ENCODE data around the gene DDHD1.

Gene DDHD1

DNA sequence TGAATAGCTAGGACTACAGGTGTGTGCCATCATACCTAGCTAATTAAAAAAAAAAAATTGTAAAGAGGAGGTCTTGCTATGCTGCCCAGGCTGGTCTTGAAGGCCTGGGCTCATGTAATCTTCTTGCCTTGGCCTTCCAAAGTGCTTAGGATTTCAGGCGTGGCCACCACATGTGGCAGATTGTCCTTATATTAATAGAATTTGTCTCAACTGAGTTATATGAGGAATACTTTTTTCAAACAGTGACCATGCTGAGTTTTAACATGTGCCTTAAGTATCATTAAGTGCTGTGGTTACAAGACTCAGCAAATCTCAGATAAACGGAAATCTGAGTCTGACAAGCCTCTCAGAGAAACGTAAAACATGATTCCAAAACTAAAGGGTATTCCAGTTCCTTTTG is 119.1 kb downstream of the DDHD1 start:
- no peak for DNase-seq (ENCODE audit: low read depth, low spot score)

DNA sequence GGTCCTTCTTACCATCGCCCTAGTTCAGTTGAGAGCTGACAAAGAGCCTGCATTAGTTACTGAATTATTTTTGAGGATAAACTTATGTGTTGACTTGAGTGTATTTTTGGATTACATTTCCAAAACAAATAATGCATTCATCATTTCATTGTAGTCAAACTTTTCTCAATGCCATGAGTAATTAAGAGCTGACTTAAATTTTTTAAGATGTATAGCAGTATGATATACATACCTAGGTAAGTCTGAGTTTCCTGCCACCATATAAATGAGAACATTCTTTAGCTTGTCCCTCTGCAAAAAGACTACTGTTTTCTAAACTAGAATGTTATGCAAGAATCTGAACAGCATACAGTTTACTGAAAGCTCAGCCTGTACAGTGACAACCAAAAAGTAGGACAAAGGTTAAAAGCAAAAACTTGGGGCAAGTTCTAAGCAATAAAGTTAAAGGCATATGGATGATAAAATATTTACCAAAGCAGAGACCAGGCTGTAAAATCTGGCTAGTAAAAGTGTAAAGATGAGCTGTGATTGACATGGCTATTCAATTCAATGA is 120.2 kb downstream of the DDHD1 start:
- no peak for DNase-seq (ENCODE audit: low read depth, low spot score)

DNA sequence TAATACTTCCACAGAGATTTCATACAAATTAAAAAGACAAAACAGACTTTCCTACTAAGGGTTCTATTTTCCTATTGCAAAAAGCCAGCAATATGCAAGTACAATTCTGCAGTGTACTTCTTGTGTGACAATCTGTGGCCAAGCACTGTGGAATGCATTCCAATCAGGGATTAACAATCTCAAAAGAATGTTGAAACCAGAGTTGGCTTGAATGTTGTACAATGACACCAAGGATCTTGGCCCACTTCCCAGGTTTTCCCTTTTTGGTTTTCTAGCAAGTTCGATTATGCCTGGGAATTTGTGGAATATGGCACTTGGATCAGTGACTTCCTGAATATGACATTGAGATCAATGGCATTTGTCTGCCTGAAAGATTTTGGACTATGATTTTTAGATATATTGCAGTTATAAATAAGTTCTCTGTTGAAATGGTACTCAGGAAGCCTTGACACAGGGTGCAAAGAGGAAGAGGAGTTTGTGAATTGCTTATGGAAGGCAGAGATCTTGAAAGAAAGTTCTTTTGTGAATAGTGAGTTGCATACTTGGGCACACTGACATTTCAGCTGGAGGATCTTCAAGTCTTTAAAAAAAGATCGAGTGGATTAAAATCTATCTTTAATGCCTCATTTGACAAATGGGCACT is 120.8 kb downstream of the DDHD1 start:
- no peak for DNase-seq (ENCODE audit: low read depth, low spot score)

DNA sequence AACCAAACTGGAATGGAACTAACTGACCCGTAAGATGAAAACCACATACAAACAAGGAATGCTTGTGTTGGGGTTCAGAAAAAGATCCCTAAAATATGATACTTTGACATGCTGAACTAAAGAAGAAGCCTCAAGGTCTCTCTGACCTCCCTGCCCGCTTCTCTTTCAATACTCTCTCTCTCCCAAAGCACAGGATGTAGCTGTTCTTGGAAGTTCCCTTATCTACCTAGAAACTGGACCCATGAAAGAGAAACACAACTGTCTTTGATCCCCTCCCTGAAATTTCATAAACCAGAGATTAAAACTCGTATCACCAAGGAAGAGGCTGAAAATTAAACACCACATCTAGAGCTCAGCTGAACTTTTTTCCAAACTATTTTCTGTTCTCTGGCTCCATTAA is 125.6 kb downstream of the DDHD1 start:
- DNase-seq (ENCODE audit: low read depth, low spot score) = no peak

DNA sequence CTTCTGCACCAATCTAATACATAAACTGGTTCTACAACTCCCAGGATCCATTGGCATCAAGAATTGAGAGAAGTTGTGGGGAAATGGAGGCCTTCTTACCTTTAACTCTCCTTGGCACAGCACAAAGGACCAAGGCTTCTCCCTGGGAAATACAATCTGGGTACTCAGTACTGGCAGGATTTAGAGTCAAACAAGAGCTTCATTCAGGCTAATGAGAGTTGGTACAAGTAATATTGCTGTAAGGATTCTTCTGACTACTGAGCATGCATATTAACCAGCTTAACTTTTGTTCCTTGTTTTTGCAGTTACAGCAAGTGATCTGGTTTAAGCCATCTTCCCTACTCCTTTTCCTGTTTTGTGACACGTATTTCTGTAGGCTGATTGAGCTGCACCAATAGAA is 126.1 kb downstream of the DDHD1 start:
- no peak for DNase-seq (ENCODE audit: low read depth, low spot score)

DNA sequence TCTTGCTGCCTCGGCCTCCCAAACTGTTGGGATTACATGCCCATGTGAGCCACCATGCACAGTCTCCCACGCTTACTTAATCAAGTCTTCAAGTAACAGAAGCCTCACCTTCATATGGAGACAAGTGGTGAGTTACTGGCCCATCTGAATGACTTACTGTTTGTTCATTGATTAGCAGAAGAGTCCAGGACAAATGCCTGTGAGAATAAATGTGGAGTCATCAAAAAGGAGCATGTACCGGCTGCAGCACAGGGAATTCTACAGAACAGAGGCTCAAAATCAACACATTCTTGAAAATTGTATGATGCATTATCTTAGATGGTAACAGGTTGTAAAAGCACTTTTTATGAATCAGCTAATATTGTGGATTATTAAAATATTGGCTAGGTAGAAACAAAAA is 129.8 kb downstream of the DDHD1 start:
- DNase-seq (ENCODE audit: low read depth, low spot score) = no peak

DNA sequence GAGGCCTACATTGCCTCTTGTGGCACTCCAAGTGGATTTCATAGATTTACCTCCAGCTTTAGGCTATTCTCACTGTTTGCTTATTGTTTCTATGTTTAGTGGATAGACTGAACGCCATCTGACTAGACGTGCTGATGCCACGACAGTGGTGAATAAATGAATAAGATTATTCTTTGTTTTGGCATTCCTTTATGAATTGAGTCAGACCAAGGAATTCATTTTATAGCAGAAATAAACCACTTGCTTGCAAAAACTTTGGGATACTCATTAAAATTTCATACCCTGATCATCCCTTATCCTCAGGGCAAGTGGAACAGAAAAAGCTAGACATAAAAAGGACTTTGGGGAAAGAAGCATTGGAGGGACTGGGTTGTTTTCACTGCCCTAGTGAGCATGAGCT is 130.5 kb downstream of the DDHD1 start:
- no peak for DNase-seq (ENCODE audit: low read depth, low spot score)

DNA sequence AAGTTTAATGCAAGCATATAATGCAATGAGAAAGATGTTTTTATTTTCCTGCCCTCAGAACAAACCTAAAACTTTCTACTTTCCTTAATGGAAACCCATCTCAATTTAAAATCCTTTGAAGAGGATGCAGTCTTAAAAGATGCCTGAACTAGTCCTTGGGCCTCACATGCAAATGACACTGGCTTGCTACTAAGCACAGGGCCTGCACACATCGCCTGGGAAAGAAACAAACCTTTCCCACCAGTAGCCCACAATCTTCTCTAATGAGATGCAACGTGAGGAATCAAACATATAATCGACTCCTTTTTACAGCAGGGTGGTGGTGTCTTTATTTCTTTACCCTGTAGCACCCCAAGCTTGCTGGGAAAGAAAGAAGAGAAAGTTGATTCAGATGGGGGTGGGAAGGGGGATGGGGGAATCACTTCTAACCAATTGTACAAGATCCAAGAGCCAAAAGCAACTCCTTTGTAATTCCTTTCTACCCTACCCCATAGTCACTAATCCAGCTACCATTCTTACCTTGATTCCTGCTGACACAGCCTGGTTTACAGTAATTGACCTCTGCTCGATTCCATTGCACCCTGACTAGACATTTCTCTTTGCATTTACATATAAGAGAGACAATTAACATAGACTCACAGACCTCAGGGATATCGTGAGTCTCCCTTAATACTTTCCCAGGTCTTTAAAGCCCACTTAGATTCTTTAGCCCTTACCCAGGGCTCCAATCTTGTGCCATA is 132.8 kb downstream of the DDHD1 start:
- no peak for DNase-seq (ENCODE audit: low read depth, low spot score)

DNA sequence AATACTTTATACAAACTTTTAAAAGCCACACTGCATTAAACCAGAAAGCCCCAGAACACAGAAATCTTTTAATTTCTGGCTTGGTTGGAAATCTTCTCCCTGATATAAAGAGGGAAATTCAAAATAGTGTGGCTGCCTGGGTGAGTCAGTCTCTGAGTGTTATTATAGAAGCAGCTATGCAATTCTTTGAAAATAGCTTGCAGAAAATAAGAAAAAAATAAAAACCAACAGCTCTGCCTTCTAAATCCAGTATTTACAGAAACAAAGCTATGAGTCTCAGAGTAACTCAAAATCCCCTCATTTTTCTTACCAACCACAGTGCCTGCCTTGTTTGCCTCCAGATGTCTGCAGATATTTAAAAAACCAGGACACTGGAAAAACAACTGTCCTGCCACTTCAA is 133.7 kb downstream of the DDHD1 start:
- DNase-seq (ENCODE audit: low read depth, low spot score) = no peak

DNA sequence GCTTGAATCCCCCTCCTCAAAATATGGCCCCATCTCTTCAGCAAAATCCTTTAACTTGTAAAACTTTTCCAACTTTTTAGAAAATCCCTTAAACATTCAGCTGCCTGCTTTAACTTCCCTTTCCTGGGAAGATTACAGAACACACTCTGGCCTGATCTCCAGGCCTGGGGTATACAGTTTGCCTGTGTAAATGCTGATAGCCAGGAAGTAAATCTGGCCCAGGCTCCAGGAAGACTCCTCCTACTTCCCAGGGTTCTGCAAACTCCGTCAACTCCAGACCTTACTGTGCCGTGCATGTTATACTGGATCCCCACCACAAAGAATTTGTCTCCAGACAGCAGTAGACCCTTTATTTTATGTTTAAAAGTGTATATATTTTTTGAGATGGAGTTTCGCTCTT is 135.3 kb downstream of the DDHD1 start:
- DNase-seq (ENCODE audit: low read depth, low spot score) = no peak

DNA sequence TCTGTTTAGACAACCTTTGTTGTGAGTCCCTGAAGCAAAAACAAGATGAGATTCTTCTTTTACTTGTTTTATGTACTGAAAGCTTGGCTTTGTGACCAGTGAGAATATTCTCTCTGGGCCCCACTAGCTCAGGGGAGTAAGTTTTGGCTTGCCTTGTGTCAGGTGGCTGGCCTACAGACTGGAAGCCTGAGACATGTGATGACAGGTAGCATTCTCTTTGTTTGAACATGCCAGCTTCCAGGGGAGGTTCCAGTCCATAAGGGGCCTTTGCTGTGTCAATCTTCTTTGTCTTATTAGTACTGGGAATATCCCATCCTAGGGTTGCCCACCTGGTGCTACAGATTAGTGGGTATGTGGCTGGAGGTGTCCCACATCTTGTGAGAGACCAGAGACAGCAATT is 136.2 kb downstream of the DDHD1 start:
- no peak for DNase-seq (ENCODE audit: low read depth, low spot score)

DNA sequence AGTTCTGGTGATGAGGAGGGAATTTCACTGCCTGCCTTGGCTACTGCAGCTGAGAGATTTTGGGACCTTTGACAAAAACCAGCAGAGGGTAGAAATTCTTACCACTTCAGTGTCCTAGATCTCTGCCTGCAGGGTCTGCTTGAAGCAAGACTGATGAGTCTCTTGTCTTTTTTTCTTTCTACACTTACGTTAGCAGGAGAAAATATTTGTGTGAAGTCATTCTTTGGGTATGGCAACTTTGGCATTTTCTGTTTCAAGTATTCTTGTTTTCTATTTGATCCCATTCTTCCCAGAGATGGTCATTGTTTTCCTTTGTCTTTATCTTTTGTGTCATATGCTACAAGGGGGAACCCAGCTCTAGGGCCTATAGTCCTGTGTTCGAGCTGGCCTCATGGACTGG is 136.6 kb downstream of the DDHD1 start:
- no peak for DNase-seq (ENCODE audit: low read depth, low spot score)

DNA sequence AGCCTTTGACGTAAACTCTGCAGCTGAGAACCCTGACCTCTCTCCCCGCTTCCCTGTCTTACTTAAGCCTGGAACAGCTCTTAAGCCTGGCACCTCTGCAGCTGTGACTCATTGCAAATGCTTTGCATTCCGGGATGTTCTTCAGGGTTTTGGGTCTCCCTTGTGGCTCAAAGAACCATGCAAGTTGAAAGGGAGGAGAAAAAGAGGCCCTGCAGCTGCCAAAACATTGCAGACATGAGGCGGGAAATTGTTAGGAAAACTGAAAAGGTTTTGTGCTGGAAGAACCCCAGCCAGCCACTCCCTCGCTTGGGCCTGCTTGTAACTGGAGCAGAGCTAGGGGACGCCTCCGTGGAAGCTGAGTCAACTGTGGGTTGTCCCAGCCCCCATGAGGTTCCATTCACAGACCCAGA is 142.1 kb downstream of the DDHD1 start:
- peak; percentile 96 for DNase-seq (ENCODE audit: low read depth, low spot score)

DNA sequence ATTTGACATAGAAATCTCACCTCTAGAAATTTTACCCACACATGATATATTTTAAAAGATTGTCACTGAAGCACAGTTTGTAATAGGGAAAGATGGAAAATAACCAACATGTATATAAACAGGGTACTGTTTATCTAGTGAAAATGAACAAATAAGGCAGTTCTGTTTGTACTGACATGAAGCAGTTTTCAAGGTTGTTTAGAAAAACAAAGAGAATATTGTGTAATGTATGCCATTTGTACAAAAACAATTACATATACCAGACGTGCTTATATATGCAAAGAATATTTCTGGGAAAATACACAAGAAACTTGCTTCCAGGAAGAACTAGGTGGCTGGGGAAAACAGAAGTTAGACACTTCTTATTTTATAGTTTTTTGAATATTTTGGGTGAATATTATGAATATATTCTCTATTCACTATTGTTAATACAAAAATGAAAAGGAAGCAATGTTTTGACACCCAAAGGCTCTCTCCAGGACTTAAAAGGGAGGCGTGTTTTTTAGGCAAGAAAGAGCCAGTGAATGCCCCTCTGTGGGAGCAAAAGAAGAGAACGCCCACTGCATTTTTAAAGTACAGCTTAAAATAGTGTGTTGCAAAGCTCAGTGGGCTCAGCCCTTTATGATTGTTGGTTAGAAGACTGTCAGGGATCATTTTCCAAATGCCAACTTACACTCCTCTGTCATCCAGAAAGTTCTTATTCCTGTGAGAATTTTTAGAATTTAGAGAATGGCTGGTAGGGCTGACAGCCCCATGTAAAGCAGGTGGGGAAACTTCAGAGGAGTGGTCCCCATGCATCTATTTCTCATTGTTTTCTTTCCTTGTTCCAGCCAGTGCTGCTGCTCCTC is 142.7 kb downstream of the DDHD1 start:
- no peak for DNase-seq (ENCODE audit: low read depth, low spot score)

DNA sequence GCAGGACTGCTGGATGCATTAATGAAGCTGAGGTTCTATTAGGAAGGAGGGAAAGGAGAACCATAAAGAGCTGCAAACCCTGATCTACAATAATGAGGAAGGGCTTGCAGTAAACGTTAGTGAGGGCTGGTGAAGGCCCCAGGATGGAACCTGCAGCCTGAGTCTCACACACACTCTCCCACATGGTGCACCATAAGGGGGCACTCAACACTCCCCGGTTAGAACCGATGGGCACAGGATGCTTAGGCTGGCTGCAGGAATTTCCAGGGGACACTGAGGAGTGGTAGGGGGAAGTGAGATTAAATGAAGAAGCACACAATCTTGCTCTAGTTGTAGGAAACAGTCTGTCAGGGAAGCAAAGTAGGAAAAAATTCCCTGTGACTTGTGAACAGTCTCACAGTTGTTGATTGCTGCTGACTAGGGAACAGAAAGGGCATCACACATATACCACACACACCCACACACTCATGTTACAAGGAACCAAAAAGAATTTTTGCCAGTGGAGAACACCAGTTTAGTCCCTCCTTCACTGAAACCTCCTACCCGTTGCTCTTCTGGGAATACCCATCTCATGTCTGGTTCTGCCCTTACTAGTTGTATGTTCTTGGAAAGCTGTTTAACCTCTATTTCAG is 146.1 kb downstream of the DDHD1 start:
- no peak for DNase-seq (ENCODE audit: low read depth, low spot score)

DNA sequence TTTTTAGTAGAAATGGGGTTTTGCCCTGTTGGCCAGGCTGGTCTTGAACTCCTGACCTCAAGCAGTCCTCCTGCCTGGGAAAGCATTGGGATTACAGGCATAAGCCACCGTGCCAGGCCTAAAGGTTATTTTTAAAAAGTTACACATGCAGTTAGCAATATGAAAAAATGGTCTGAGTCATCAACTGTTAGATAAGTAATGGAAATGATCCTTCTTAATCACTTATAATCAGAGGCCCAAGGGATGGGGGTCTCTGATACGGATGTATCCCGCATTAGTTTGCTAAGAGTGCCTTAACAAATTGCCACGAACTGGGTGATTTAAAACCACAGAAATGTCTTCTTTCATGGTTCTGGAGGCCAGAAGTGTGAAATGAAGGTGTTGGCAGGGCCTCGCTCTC is 148.1 kb downstream of the DDHD1 start:
- no peak for DNase-seq (ENCODE audit: low read depth, low spot score)

DNA sequence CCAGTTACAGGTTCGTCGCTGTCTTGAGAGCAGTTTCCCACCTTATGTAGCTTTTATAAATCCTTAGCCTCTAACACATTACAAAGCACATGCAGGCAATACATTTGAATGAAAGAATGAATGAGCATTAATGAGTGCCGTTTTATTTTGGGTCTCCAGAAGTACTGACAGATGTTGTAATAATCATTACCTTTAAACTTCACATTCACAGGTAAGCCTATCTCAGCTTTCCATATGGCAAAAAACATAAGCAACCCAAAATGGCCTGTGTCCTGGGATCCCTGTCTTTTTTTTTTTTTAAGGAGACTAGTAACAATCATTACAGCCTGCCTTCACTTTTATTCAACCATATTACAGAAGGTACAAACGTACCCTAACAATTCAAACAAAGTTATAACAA is 149.3 kb downstream of the DDHD1 start:
- DNase-seq (ENCODE audit: low read depth, low spot score) = no peak

DNA sequence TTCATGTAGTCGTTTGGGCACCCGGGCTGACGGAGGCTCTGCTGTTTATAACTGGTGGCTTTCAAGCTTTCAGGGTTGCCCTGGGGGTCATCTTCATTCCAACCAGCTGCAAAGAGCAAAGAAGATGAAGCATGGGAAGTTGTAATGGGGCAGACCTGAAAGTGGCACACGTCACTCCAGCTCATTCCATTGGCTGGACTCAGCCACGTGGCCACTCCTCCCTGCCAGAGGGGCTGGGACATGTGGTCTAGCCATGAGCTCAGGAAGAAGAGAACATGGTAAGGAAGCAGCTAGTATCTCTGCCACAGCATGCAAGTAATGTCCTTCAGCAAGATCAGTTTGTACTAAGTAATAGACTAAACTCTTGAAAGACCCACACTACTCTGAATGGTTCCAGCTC is 150.5 kb downstream of the DDHD1 start:
- DNase-seq (ENCODE audit: low read depth, low spot score) = no peak

DNA sequence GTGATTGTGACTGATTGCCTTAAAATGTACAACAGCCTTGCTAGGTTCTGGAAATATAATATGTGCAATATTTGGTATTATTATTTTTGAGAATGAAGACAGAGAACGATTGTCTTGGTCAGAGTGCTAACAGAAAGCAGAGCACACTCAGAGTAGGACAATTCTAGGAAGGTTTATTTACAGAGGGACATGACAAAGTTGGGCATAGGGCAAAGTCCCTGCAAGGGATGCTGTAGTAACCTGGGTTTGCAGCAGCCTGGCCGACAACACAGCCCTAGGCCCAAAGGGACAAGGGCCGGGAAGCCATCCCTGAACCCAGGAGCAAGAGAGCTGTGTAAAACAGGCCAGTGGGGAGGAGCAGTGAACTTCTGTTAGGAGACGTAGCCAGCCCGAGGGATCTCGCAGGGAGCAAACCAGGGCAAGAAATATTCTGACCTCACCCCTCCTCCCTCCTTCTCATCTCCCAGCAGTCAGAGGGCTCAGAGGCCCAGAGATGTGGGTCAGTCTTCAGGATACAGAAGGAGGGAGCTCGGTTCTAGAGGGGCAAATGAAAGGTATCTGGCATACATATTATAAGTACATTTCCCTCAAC is 151.2 kb downstream of the DDHD1 start:
- DNase-seq (ENCODE audit: low read depth, low spot score) = no peak

DNA sequence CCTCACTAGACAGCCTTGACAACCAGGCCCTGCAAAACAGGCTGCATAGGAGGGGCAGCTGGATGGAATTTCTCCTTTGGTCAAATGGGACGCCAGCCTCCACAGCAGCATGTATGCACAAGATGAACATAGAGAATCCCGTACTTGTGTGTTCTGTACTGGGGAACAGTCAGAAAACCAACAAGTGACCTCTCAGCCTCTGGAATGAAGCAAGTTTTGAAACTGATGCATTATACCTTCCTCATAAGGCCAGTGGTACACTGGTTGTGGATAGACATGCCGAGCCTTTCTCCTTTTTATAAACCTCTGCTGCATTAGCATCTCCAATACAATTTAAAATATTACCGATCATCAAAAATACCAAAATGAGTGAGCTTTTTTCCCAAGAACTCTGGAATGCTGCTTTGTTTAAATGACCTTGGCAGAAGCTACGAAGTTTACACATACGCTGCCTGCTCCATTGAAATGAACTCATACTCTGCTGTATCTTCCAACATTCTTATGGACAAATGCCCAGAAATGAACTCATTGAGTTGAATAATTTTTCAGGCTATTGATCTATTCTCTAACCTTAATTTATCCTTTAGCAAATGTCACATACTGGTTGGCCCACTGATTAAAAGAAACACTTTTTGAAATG is 154.6 kb downstream of the DDHD1 start:
- no peak for DNase-seq (ENCODE audit: low read depth, low spot score)

DNA sequence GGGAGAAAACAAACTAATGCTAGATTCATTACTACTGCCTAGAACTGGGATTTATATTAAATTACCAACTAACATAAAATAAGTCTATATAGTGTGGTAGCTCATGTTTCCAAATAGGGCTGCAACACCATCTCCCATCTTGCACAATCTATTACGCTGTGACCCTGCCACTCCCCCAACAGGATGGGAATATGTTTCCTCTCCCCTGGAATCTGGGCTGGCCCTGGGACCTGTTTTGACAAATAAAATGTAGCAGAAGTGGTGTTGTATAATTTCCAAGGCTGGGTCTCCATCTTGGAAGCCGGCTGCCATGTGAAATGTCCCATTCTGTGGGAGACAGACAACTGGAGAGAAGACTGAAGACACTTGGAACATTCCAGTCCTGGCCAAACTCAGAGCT is 156.6 kb downstream of the DDHD1 start:
- no peak for DNase-seq (ENCODE audit: low read depth, low spot score)

Data from brain pericyte (primary cell).